GM23248 (cell line): Measurements from ENCODE around the gene RPL21. TPM values are rescaled to one million over a fixed set of nuclear protein-coding genes. Genes with fewer than 3 reads are reported as not detected.

ENCODE experiments used
- DNase-seq: peaks from one replicate; pipeline ENCODE4 v3.0.0-alpha.2; 2015
- H2AFZ ChIP-seq: fragments of 200-600 bp; sonication (generic); 2 replicates; pipeline ENCODE4 v1.6.1; 2016; ENCODE audit warnings: antibody characterized with exemption
- H3F3A ChIP-seq: fragments of 200-600 bp; sonication (generic); 2 replicates; pipeline ENCODE4 v1.6.1; 2016; ENCODE audit warnings: mild to moderate bottlenecking, antibody characterized with exemption, mixed run types; ENCODE audit not compliant: insufficient read depth
- H3K27ac ChIP-seq: fragments of 200-600 bp; sonication (generic); 2 replicates; pipeline ENCODE4 v1.5.1; 2016; ENCODE audit warnings: mild to moderate bottlenecking
- H3K27me3 ChIP-seq: fragments of 200-600 bp; sonication (generic); replicated peaks from 2 replicates; pipeline ENCODE4 v1.6.1; 2016; ENCODE audit warnings: mild to moderate bottlenecking; ENCODE audit not compliant: insufficient read depth
- H3K36me3 ChIP-seq: fragments of 200-600 bp; sonication (generic); 2 replicates; pipeline ENCODE4 v1.6.1; 2016; ENCODE audit warnings: low read depth, mild to moderate bottlenecking
- H3K4me1 ChIP-seq: fragments of 200-600 bp; sonication (generic); 2 replicates; pipeline ENCODE4 v1.6.1; 2016; ENCODE audit warnings: mild to moderate bottlenecking; ENCODE audit not compliant: insufficient read depth
- H3K4me2 ChIP-seq: fragments of 200-600 bp; sonication (generic); one replicate; pipeline ENCODE4 v1.6.1; 2016; ENCODE audit warnings: mild to moderate bottlenecking; ENCODE audit not compliant: unreplicated experiment
- H3K4me3 ChIP-seq: fragments of 200-600 bp; sonication (generic); 2 replicates; pipeline ENCODE4 v1.5.1; 2016; ENCODE audit warnings: mild to moderate bottlenecking
- H3K79me2 ChIP-seq: fragments of 200-600 bp; sonication (generic); 2 replicates; pipeline ENCODE4 v1.6.1; 2016; ENCODE audit warnings: mild to moderate bottlenecking; ENCODE audit not compliant: insufficient read depth
- H3K9ac ChIP-seq: fragments of 200-600 bp; sonication (generic); 2 replicates; pipeline ENCODE4 v1.6.1; 2016; ENCODE audit warnings: mild to moderate bottlenecking
- H3K9me2 ChIP-seq: fragments of 200-600 bp; sonication (generic); 2 replicates; pipeline ENCODE4 v1.6.1; 2016; ENCODE audit warnings: mixed run types, mild to moderate bottlenecking, moderate library complexity; ENCODE audit not compliant: insufficient read depth
- H3K9me3 ChIP-seq: fragments of 200-600 bp; sonication (generic); one replicate; pipeline ENCODE4 v1.6.1; 2017; ENCODE audit warnings: low read depth
- H4K20me1 ChIP-seq: fragments of 200-600 bp; sonication (generic); 2 replicates; pipeline ENCODE4 v1.6.0; 2016; ENCODE audit not compliant: insufficient read depth
- EZH2 ChIP-seq: fragments of 200-600 bp; sonication (generic); IDR thresholded peaks from 2 replicates; pipeline ENCODE4 v1.6.1; 2018; ENCODE audit warnings: antibody characterized with exemption, mild to moderate bottlenecking; ENCODE audit not compliant: insufficient read depth, poor library complexity, severe bottlenecking
- EZH2phosphoT487 ChIP-seq: fragments of 200-600 bp; sonication (generic); IDR thresholded peaks from 2 replicates; pipeline ENCODE4 v1.6.1; 2018; ENCODE audit warnings: antibody characterized with exemption, moderate library complexity, mild to moderate bottlenecking, low read depth; ENCODE audit not compliant: insufficient read depth
- WGBS, 2 experiments: methylation state at CpG; one replicate each; pipeline ENCODE4 v1.1.6; 2015 to 2017; ENCODE audit warnings: low lambda C conversion rate in 2 of 2, low coverage in 1 of 2; ENCODE audit errors: missing lambda C conversion rate in 2 of 2; 5-methylcytosine and 5-hydroxymethylcytosine counted together
- in situ Hi-C: fragments of 300-500 bp; cut with MboI; formaldehyde crosslinking; loops from 2 replicates; pipeline ENCODE4 v1.15.0; 2020
- polyA plus RNA-seq: library from polyadenylated mRNA; unstranded; fragments of >200 nt; fragmentation: Nextera tagmentation; extraction: Ambion mirVana; gene quantifications from 2 replicates; pipeline ENCODE4 v1.2.1, GENCODE V29; 2016
- total RNA-seq: library from RNA; depleted of rRNA; stranded (reverse); fragments of >200 nt; shearing (Covaris generic); gene quantifications from 2 replicates; pipeline ENCODE4 v1.2.3, GENCODE V29; 2014

Gene RPL21
- total and polyA plus RNA-seq, 2 experiments from 2014 or later = 434 to 638 TPM

DNA sequence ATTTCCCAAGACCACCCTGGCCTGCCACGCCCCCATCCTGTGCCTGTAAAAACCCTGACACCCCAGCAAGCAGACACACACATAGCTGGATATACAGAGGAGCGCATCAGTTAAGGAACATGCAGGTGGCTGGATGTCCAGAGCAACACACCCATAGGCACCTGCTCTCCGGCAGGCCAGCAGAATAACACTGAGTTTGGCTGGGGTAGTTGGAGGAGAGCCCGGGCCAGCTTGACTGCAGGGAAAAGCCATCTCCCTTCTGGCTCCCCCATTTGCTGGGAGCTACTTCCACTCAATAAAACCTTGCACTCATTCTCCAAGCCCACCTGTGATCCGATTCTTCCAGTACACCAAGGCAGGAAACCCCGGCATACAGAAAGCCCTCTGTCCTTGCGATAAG is 28.1 kb downstream of the RPL21 start:
- Histone ChIP-seq H3K9me2 (no peaks in the 10 kb centered on the region), H3K4me3 (no peak overlapping the region), H3K9me3 (no peaks in the 10 kb centered on the region), H3K27ac (no peak overlapping the region), H3K27me3 (no peaks in the 10 kb centered on the region), H3K4me1 (0 out of 2 replicates have a peak, but pooled peaks cover 5% of the 10 kb centered on the region), H3F3A (no peaks in the 10 kb centered on the region), H4K20me1 (no peaks in the 10 kb centered on the region), H2AFZ (no peak overlapping the region), H3K4me2 (no peak overlapping the region), H3K79me2 (no peaks in the 10 kb centered on the region), H3K36me3 (no peaks in the 10 kb centered on the region), H3K9ac (no peak overlapping the region)
- in situ Hi-C loops = no loop called here
- no peak for TF ChIP-seq EZH2phosphoT487
- no peak for TF ChIP-seq EZH2
- 71% methylated on average over 6 to 7 of the region's 7 CpGs for WGBS, 2 experiments
- DNase-seq = no peak

DNA sequence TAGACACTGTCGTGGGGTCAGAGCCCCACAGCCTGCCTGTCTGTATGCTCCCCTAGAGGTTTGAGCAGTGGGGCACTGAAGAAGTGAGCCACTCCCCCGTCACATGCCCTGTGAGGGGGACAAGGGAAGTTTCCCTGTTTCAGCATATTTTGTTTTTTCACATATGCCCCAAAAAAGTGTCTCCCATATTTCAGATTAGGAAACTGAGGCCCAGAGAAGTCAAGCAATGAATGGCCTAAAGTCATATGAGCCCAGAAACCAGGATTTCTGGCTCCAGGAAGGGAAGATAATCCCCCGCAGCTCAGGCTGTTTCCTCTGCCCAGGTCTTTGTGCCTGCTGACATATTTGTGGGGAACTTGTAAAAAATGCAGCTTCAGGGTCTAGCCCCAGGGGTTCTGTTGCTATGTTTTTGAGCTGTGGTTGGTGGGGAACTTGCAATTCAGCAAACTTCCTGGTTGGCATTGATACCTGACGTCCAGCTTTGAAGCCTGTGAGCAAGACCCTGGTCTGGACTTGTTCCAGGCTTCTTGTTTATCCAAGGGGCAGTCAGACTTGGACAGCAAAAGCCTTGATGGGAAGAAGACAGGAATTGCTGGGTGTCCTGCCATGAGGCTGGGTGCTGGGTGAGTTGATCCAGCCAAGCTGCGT is 28.8 kb downstream of the RPL21 start:
- H3K27me3 ChIP-seq = no peaks in the 10 kb centered on the region
- H3K4me1 ChIP-seq = 0 out of 2 replicates have a peak, but pooled peaks cover 5% of the 10 kb centered on the region
- no peaks in the 10 kb centered on the region for H4K20me1 ChIP-seq
- no peaks in the 10 kb centered on the region for H3K79me2 ChIP-seq
- H3K27ac ChIP-seq = no peak overlapping the region
- no peak for TF ChIP-seq EZH2phosphoT487
- TF ChIP-seq EZH2 = no peak
- 48 to 61% methylated on average over 5 of the region's 5 CpGs for WGBS, 2 experiments
- no peak overlapping the region for H2AFZ ChIP-seq
- H3K4me2 ChIP-seq = no peak overlapping the region
- no peaks in the 10 kb centered on the region for H3F3A ChIP-seq
- in situ Hi-C loops = no loop called here
- H3K9me3 ChIP-seq = no peaks in the 10 kb centered on the region
- H3K36me3 ChIP-seq = no peaks in the 10 kb centered on the region
- no peaks in the 10 kb centered on the region for H3K9me2 ChIP-seq
- no peak overlapping the region for H3K4me3 ChIP-seq
- no peak overlapping the region for H3K9ac ChIP-seq
- no peak for DNase-seq

DNA sequence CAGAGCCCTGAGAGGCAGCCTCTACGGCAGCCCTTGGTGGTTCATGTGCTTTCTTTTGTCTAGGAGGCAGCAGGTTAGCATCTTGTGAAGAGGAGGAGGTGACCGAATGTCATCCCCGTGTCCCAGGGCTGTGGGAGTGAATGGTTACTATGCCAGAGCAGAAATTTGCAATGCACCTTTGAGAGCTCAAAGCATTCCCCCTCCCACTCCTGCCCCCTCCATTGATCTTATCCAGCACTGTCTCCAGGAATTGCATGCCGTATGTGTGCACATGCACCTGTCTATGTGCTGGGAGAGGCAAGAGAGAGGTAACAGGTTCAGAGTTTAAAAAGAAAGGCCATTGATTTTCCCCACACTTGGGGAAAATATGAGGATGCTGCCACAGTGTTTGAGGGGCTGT is 29.5 kb downstream of the RPL21 start:
- no peaks in the 10 kb centered on the region for H3K27me3 ChIP-seq
- H3K4me3 ChIP-seq = no peak overlapping the region
- no peak overlapping the region for H3K4me2 ChIP-seq
- no peaks in the 10 kb centered on the region for H3K9me3 ChIP-seq
- H3K9me2 ChIP-seq = no peaks in the 10 kb centered on the region
- DNase-seq = no peak
- in situ Hi-C loops = no loop called here
- no peak overlapping the region for H2AFZ ChIP-seq
- H3K36me3 ChIP-seq = no peaks in the 10 kb centered on the region
- H4K20me1 ChIP-seq = no peaks in the 10 kb centered on the region
- no peaks in the 10 kb centered on the region for H3K79me2 ChIP-seq
- 52 to 67% methylated on average over 4 of the region's 4 CpGs for WGBS, 2 experiments
- H3K4me1 ChIP-seq = 0 out of 2 replicates have a peak, but pooled peaks cover 5% of the 10 kb centered on the region
- TF ChIP-seq EZH2 (no peak), EZH2phosphoT487 (no peak)
- no peaks in the 10 kb centered on the region for H3F3A ChIP-seq
- no peak overlapping the region for H3K9ac ChIP-seq
- H3K27ac ChIP-seq = no peak overlapping the region

DNA sequence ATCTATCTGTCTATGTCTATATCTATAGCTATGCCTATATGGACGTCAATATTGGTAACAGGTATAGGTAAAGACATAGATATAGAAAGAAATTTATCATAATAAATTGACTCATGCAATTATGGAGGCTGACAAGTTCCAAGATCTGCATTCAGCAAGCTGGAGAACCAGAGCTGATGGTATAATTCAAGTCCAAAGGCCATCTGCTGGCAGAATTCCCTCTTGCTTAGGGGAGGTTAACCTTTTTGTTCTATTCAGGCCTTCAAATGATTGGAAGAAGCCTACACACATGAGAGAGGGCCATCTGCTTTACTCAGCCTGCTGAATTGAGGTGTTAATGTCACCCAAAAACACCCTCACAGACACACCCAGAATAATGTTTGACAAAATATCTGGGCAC is 30.1 kb downstream of the RPL21 start:
- Histone ChIP-seq H3K79me2 (no peaks in the 10 kb centered on the region), H4K20me1 (no peaks in the 10 kb centered on the region)
- WGBS, 2 experiments = 16 to 25% methylated on average over 1 of the region's 1 CpG

More for the DNA sequence above, 30.1 kb downstream of the RPL21 start:
- Histone ChIP-seq H3K4me3 (no peak overlapping the region), H3K9ac (no peak overlapping the region), H3K36me3 (no peaks in the 10 kb centered on the region), H3F3A (no peaks in the 10 kb centered on the region), H3K4me2 (no peak overlapping the region), H3K27me3 (no peaks in the 10 kb centered on the region), H3K9me3 (no peaks in the 10 kb centered on the region), H3K9me2 (no peaks in the 10 kb centered on the region), H3K4me1 (0 out of 2 replicates have a peak, but pooled peaks cover 1% of the 10 kb centered on the region), H3K27ac (no peak overlapping the region), H2AFZ (no peak overlapping the region)
- no peak for TF ChIP-seq EZH2phosphoT487
- TF ChIP-seq EZH2 = no peak
- DNase-seq = no peak
- in situ Hi-C loops = no loop called here
